ENCODE data around the gene DTWD2.

Gene DTWD2

DNA sequence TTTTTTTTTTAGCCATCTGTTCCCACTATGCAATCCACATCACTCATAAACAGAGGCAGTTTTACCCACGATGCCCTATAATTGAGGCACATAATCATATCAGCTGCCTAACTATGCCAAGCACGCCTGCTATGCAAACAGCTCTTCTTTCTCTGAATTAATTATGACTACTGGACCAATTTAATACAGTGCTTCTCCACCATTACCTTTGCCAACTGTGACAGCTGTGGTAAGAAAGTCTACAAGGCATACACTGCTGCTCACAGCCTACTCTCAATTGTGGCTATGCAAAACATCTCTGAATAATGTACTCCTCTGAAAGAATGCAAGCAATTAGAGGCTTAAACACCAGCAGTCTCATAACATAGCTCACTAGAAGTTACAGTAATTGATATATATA, 97.1 kb downstream of the DTWD2 start:
- Histone ChIP-seq H2AFZ (ENCODE audit: low read length) (no peak overlapping the region), H3K27ac (replicated peaks; ENCODE audit: low read length) (no peak overlapping the region)
- no peak for DNase-seq (ENCODE audit: low spot score)

DNA sequence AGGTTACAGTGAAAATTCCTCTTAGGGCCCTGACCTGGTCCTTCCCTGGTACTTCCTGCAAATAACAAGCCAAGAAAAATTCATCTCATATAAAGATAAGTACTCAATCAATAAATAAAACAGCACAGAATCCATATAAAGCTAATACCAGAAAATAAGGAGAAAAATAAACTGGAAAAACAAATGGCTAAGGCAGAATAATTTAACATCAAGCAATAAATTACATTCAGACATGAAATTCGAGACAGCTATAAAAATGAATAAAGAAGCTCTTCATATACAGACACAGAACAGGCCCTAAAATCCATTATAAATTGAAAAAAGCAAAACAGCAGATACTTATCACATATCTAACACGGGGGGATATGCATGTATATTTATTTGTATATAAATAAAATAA, 99.2 kb downstream of the DTWD2 start:
- Histone ChIP-seq H3K9me3 (replicated peaks in 1 of 2; ENCODE audit: control insufficient read depth in 2 of 2, insufficient read depth in 1 of 2, low read depth in 1 of 2, low read length in 2 of 2) (no peaks in the 10 kb centered on the region), H2BK12ac (ENCODE audit: low read length) (no peak overlapping the region), H3K9ac (ENCODE audit: low read depth, low read length, poor library complexity) (no peak overlapping the region), H3K79me1 (ENCODE audit: low read depth, low read length) (no peaks in the 10 kb centered on the region), H3K4me2 (ENCODE audit: insufficient read depth, low read length, poor library complexity, severe bottlenecking) (no peak overlapping the region), H3K4me1 (ENCODE audit: control insufficient read depth in 2 of 2, insufficient read depth in 1 of 2, low read depth in 1 of 2, low read length in 2 of 2) (no peaks in the 10 kb centered on the region), H3K18ac (ENCODE audit: low read length) (no peak overlapping the region), H2BK5ac (ENCODE audit: low read length) (no peak overlapping the region), H3K36me3 (replicated peaks in 1 of 2; ENCODE audit: control insufficient read depth in 2 of 2, insufficient read depth in 2 of 2, low read length in 2 of 2) (no peaks in the 10 kb centered on the region), H3K27me3 (ENCODE audit: control insufficient read depth in 3 of 3, insufficient read depth in 3 of 3, low read depth in 1 of 3, low read length in 3 of 3) (no peaks in the 10 kb centered on the region), H3K14ac (ENCODE audit: low read length) (no peak overlapping the region), H4K91ac (ENCODE audit: low read depth, low read length, poor library complexity) (no peak overlapping the region), H3K23ac (ENCODE audit: low read depth, low read length, poor library complexity) (no peak overlapping the region), H2AFZ (ENCODE audit: low read length) (no peak overlapping the region), H2BK120ac (ENCODE audit: low read depth, low read length) (no peak overlapping the region), H3K4me3 (ENCODE audit: low read length in 2 of 2) (no peak overlapping the region), H4K8ac (ENCODE audit: low read depth, low read length) (no peak overlapping the region), H3K27ac (replicated peaks; ENCODE audit: low read length) (no peak overlapping the region), H2BK15ac (ENCODE audit: low read length) (no peak overlapping the region), H2AK5ac (ENCODE audit: low read depth, low read length) (no peak overlapping the region), H3K4ac (ENCODE audit: low read length) (no peak overlapping the region)
- WGBS, 2 donors (ENCODE audit: extremely low coverage in 2 of 2, insufficient read length in 2 of 2, insufficient replicate concordance in 1 of 2): no CpG with 5 or more reads among the region's 2 CpGs
- no peak for DNase-seq (ENCODE audit: low spot score)

More for the DNA sequence above, 97.1 kb downstream of the DTWD2 start:
- Histone ChIP-seq H3K18ac (ENCODE audit: low read length) (no peak overlapping the region), H3K36me3 (replicated peaks in 1 of 2; ENCODE audit: control insufficient read depth in 2 of 2, insufficient read depth in 2 of 2, low read length in 2 of 2) (no peaks in the 10 kb centered on the region), H3K4me3 (ENCODE audit: low read length in 2 of 2) (no peak overlapping the region), H3K9me3 (replicated peaks in 1 of 2; ENCODE audit: control insufficient read depth in 2 of 2, insufficient read depth in 1 of 2, low read depth in 1 of 2, low read length in 2 of 2) (no peaks in the 10 kb centered on the region), H2AK5ac (ENCODE audit: low read depth, low read length) (no peak overlapping the region), H3K9ac (ENCODE audit: low read depth, low read length, poor library complexity) (no peak overlapping the region), H3K4me2 (ENCODE audit: insufficient read depth, low read length, poor library complexity, severe bottlenecking) (no peak overlapping the region), H3K23ac (ENCODE audit: low read depth, low read length, poor library complexity) (no peak overlapping the region), H3K79me1 (ENCODE audit: low read depth, low read length) (no peaks in the 10 kb centered on the region), H3K4ac (ENCODE audit: low read length) (no peak overlapping the region), H2BK15ac (ENCODE audit: low read length) (no peak overlapping the region), H3K14ac (ENCODE audit: low read length) (no peak overlapping the region), H4K91ac (ENCODE audit: low read depth, low read length, poor library complexity) (no peak overlapping the region), H4K8ac (ENCODE audit: low read depth, low read length) (no peak overlapping the region), H3K4me1 (ENCODE audit: control insufficient read depth in 2 of 2, insufficient read depth in 1 of 2, low read depth in 1 of 2, low read length in 2 of 2) (no peaks in the 10 kb centered on the region), H2BK12ac (ENCODE audit: low read length) (no peak overlapping the region), H3K27me3 (ENCODE audit: control insufficient read depth in 3 of 3, insufficient read depth in 3 of 3, low read depth in 1 of 3, low read length in 3 of 3) (no peaks in the 10 kb centered on the region), H2BK120ac (ENCODE audit: low read depth, low read length) (no peak overlapping the region), H2BK5ac (ENCODE audit: low read length) (no peak overlapping the region)
- WGBS, 2 donors (ENCODE audit: extremely low coverage in 2 of 2, insufficient read length in 2 of 2, insufficient replicate concordance in 1 of 2): no CpG with 5 or more reads among the region's 2 CpGs

- no peak for DNase-seq (ENCODE audit: low spot score)
- Histone ChIP-seq H3K79me1 (ENCODE audit: low read depth, low read length) (no peaks in the 10 kb centered on the region), H3K18ac (ENCODE audit: low read length) (no peak overlapping the region), H2AFZ (ENCODE audit: low read length) (no peak overlapping the region), H3K27me3 (ENCODE audit: control insufficient read depth in 3 of 3, insufficient read depth in 3 of 3, low read depth in 1 of 3, low read length in 3 of 3) (no peaks in the 10 kb centered on the region), H2BK120ac (ENCODE audit: low read depth, low read length) (no peak overlapping the region), H3K4me2 (ENCODE audit: insufficient read depth, low read length, poor library complexity, severe bottlenecking) (no peak overlapping the region), H3K14ac (ENCODE audit: low read length) (no peak overlapping the region), H2BK5ac (ENCODE audit: low read length) (no peak overlapping the region), H3K4me1 (ENCODE audit: control insufficient read depth in 2 of 2, insufficient read depth in 1 of 2, low read depth in 1 of 2, low read length in 2 of 2) (no peaks in the 10 kb centered on the region), H2AK5ac (ENCODE audit: low read depth, low read length) (no peak overlapping the region), H3K4ac (ENCODE audit: low read length) (no peak overlapping the region), H3K27ac (replicated peaks; ENCODE audit: low read length) (no peak overlapping the region), H2BK15ac (ENCODE audit: low read length) (no peak overlapping the region), H2BK12ac (ENCODE audit: low read length) (no peak overlapping the region), H4K91ac (ENCODE audit: low read depth, low read length, poor library complexity) (no peak overlapping the region), H3K36me3 (replicated peaks in 1 of 2; ENCODE audit: control insufficient read depth in 2 of 2, insufficient read depth in 2 of 2, low read length in 2 of 2) (no peaks in the 10 kb centered on the region), H3K9me3 (replicated peaks in 1 of 2; ENCODE audit: control insufficient read depth in 2 of 2, insufficient read depth in 1 of 2, low read depth in 1 of 2, low read length in 2 of 2) (no peaks in the 10 kb centered on the region), H4K8ac (ENCODE audit: low read depth, low read length) (no peak overlapping the region), H3K23ac (ENCODE audit: low read depth, low read length, poor library complexity) (no peak overlapping the region), H3K9ac (ENCODE audit: low read depth, low read length, poor library complexity) (no peak overlapping the region), H3K4me3 (ENCODE audit: low read length in 2 of 2) (no peak overlapping the region)
- WGBS, 2 donors (ENCODE audit: extremely low coverage in 2 of 2, insufficient read length in 2 of 2, insufficient replicate concordance in 1 of 2): no CpG with 5 or more reads among the region's 2 CpGs
These were observed 99.8 kb downstream of the DTWD2 start for GRCh38 chr5:118888556-118888955.

DNA sequence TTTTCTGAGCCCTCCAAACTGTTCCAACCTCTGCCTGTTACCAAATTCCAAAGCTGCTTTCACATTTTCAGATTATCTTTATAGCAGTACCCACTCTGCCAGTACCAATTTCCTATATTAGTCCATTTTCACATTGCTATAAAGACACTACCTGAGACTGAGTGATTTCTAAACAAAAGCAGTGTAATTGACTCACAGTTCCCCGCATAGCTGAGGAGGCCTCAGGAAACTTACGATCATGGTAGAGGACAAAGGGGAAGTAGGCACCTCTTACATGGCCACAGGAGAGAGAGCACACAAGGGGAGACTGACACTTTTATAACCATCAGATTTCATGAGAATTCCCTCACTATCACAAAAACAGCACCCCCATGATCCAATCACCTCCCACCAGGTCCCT, 105.0 kb downstream of the DTWD2 start:
- no peak overlapping the region for H3K14ac ChIP-seq (ENCODE audit: low read length)
- H4K8ac ChIP-seq (ENCODE audit: low read depth, low read length): no peak overlapping the region
- H3K4ac ChIP-seq (ENCODE audit: low read length): no peak overlapping the region
- H3K9me3 ChIP-seq (replicated peaks in 1 of 2; ENCODE audit: control insufficient read depth in 2 of 2, insufficient read depth in 1 of 2, low read depth in 1 of 2, low read length in 2 of 2): peaks cover 0 to 7% of the 10 kb centered on the region in 2 donors
- H2BK12ac ChIP-seq (ENCODE audit: low read length): no peak overlapping the region
- no peak overlapping the region for H2AK5ac ChIP-seq (ENCODE audit: low read depth, low read length)
- no peak overlapping the region for H3K23ac ChIP-seq (ENCODE audit: low read depth, low read length, poor library complexity)
- no peak for DNase-seq (ENCODE audit: low spot score)
- H3K4me2 ChIP-seq (ENCODE audit: insufficient read depth, low read length, poor library complexity, severe bottlenecking): no peak overlapping the region
- no peak overlapping the region for H3K27ac ChIP-seq (replicated peaks; ENCODE audit: low read length)
- no peak overlapping the region for H3K4me3 ChIP-seq (ENCODE audit: low read length in 2 of 2)
- WGBS, 2 donors (ENCODE audit: extremely low coverage in 2 of 2, insufficient read length in 2 of 2, insufficient replicate concordance in 1 of 2): no CpG with 5 or more reads among the region's 2 CpGs
- H2BK120ac ChIP-seq (ENCODE audit: low read depth, low read length): no peak overlapping the region
- no peak overlapping the region for H2BK5ac ChIP-seq (ENCODE audit: low read length)
- H4K91ac ChIP-seq (ENCODE audit: low read depth, low read length, poor library complexity): no peak overlapping the region
- H3K36me3 ChIP-seq (replicated peaks in 1 of 2; ENCODE audit: control insufficient read depth in 2 of 2, insufficient read depth in 2 of 2, low read length in 2 of 2): no peaks in the 10 kb centered on the region
- no peak overlapping the region for H2BK15ac ChIP-seq (ENCODE audit: low read length)
- H2AFZ ChIP-seq (ENCODE audit: low read length): peak overlapping the region; percentile 55
- peaks cover 0 to 3% of the 10 kb centered on the region in 2 donors for H3K4me1 ChIP-seq (ENCODE audit: control insufficient read depth in 2 of 2, insufficient read depth in 1 of 2, low read depth in 1 of 2, low read length in 2 of 2)
- no peaks in the 10 kb centered on the region for H3K79me1 ChIP-seq (ENCODE audit: low read depth, low read length)
- no peaks in the 10 kb centered on the region for H3K27me3 ChIP-seq (ENCODE audit: control insufficient read depth in 3 of 3, insufficient read depth in 3 of 3, low read depth in 1 of 3, low read length in 3 of 3)
- no peak overlapping the region for H3K9ac ChIP-seq (ENCODE audit: low read depth, low read length, poor library complexity)
- no peak overlapping the region for H3K18ac ChIP-seq (ENCODE audit: low read length)

All from neuronal stem cell (in vitro differentiated cells).